Activated CD4-positive, alpha-beta T cell treated with anti-CD3 and anti-CD28 coated beads, Interleukin-2, amount 50 U/mL, for 4 hours (primary cell): ENCODE data around the gene NBL1.

Experiments used
- DNase-seq, 2 experiments: peaks; one replicate each; pipeline ENCODE4 v3.0.0-alpha.2; 2020

The NBL1 gene, protein sequence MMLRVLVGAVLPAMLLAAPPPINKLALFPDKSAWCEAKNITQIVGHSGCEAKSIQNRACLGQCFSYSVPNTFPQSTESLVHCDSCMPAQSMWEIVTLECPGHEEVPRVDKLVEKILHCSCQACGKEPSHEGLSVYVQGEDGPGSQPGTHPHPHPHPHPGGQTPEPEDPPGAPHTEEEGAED

DNA sequence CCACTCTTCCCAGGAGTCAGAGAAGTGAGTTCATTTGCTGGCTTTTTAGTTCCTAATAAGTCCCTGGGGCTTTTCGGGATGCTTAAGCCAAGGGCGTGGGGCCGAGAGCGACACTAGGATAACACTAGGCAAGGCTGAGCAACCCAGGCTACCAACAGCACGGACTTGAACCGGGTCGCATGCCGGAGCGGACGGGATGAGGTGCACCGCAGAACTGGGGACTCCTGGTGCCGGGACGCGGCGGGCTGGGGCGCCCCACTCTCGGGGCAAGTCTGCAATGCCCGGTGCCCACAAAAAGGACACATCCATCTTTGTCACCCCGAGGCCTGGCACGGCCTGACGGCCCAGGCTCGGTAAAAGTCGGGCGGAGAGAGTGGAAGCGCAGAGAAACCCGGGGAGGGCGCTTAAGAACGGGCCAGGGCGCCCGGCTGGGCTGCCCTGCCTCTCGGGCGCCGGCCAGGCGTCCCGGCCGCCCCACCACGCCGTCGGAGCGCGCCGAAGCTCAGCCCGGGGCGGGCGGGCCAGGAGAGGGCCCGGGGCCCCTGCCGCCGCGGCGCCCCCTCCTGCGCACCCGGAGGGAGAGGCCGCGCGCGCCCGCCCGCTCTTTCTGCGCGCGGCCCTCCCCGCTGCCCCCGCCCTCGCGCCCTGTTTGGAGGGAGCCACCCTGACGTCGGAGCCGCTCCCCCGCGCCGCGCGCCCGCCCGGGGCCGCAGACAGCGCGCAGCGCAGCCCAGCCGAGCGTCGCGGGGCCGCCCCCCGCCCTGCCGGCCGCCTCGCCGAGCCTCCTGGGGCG is at the start of gene NBL1:
NBL1 (plus strand) TSS at position 710 of the 793 bp plus-strand sequence. CDS start 10,720 bp downstream, outside the sequence.
- peak; percentile 69 to 76 for DNase-seq

DNA sequence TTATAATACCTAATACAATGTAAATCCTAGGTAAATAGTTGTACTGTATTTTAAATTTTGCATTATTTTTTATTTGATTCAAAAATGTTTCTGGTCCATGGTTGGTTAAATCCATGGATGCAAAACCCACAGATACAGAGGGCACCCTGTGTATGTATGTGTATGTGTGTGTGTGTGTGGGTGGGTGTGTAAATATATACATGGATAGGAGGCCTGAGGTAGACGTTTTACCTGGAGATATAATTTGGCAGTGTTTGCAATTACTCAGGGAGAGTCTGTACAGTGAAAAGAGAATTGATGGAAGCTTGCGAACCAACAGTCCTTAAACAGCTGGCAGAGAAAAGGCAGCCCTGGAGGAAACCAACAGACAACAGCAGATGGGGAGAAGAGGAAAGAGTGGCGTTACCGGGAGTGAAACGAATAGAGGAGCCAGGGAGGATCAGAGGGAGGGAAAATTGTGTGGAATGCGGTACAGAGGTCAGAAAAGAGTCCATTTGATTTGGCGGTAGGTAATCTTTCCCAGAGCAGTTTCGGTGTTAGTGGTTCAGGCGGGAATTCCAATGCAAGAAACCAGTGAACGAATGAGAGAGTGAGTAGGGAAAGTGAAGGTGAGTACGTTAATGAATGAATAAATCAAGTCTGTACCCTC is 47.9 kb upstream of the NBL1 start:
- no peak for DNase-seq

DNA sequence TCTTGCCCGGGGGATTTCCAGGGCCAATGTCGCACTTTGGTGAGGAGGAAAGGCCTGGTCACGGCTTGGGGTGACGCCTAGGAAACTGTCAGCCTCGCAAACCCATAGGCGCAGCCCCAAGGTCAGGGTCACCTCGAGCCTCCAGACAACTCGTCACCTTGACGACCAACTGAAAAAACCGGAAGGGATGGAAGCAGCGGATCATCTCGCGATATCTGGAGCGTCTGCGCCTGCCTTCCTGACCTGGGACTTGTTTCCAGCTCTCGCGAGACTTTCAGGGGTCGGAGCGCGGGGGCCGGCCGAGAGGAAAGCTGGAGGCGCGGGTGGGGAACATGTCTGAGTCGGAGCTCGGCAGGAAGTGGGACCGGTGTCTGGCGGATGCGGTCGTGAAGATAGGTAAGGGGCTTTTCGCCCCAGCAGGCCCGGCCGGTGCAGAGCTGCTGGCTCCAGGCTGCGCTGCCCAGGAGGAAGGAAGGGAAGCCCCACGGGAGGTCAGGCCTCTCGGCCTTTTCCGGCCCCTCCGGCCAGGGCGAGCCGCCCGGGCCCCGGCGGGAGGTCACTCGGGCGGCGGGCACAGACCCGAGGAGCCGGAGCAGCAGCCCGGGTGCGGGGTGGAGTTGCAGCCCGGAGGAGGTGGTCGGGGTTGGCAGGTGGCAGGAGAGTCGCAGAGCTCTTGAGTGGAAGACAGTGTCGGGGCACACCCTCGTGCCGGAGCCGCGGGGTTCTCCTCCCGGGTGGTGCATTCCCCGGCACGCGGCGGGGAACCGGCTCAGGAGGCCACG is 47.2 kb upstream of the NBL1 start:
- DNase-seq, result peak; percentile 95 to 96

DNA sequence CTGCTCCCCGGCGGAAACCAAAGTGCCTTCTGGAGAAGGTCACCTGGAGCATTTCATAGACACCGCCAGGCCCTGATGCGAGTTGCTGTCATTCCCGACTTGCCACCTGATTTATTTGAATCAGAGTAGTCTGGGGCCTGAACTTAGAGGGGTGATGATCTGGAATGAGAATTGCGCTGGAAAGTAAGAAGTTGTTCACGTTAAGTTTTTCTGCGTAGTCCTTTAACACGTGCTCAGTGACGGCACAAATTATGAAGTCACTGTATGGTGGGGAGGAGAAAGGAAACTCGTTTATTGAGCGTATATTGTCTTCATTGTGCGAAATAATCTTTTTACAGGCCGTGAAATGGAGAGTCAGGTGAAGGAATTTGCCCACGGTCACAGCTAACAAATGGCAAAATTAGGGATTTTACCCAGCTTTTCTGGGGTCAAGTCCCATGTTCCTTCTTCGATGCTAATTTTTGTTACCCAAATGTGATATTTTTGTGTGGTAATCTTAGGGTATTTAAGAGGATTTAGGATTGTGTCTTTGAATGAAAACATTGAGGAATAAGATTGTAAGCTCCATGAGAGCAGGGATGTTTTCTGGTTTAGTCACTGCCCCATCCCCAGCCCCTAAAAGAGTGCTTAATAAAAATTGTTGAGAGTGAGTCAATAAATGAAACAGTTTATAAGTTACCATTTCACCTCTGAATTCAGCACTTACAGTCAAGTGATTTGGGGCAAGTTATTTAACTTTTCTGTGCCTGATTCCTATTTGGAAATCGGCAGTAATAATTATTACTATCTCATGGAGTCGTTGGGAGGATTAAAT is 46.4 kb upstream of the NBL1 start:
- no peak for DNase-seq

- DNase-seq, result no peak
These were observed 44.3 kb upstream of the NBL1 start for GRCh38 chr1:19599810-19600209.

DNA sequence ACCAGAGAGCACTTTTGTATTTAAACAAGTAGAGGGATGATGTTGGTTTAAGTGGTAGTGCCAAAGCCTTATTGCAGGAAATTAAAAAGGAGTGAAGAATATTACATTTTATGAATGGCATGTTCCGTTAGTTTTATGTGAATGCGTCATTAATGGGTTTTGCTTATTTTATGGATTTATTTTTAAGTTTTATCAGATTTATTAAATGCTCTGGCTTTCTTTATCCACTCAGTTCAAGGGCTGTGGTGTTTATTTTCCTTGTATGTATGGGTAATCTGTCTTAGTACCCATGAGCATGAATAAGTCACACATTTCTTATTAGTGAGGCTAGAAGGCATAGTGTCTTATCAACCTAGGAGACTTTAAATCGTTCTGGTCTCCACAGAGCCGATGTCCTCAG is 41.6 kb upstream of the NBL1 start:
- DNase-seq, result no peak

- DNase-seq, result no peak
These were observed 38.1 kb upstream of the NBL1 start for GRCh38 chr1:19605967-19606366.

GRCh38 chr1:19606817-19607642 is 37.1 kb upstream of the NBL1 start:
- peak; percentile 34 to 38 for DNase-seq

DNA sequence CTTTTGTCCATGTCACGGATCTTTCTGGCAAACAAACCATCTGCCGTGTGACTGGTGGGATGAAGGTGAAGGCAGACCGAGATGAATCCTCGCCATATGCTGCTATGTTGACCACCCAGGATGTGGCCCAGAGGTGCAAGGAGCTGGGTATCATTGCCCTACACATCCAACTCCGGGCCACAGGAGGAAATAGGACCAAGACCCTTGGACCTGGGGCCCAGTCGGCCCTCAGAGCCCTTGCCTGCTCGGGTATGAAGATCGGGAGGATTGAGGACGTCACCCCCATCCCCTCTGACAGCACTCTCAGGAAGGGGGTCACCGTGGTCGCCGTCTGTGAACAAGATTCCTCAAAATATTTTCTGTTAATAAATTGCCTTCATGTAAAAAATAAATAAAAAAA is 35.9 kb upstream of the NBL1 start:
- no peak for DNase-seq

DNA sequence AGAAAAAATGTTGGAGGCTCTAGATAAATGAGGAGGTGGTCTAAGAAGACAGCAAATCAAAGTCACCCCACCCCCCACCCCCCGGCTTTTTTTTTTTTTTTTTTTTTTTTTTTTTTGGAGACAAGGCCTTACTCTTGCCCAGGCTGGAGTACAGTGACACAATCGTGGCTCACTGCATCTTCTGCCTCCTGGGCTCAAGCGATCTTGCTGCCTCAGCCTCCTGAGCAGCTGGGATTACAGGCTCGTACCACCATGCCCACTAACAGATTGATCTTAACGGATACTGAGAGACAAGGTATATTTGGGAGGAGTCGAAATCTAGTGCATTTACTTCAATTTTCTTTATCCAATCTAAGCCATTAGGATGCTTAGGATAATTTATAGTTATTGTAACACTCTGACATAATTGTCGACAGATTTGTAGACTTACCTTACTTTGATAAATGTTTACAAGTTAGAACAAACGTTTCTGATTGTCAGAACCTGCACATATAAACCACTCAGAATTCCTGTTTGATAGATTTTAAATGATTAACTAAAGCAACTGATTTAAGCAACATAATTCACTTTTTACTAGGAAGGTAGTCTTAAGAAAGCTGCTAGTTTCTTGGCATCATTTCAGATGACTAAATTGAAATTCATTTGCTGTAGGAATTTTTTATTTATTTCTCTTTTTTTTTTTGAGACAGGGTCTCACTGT is 33.7 kb upstream of the NBL1 start:
- no peak for DNase-seq

DNA sequence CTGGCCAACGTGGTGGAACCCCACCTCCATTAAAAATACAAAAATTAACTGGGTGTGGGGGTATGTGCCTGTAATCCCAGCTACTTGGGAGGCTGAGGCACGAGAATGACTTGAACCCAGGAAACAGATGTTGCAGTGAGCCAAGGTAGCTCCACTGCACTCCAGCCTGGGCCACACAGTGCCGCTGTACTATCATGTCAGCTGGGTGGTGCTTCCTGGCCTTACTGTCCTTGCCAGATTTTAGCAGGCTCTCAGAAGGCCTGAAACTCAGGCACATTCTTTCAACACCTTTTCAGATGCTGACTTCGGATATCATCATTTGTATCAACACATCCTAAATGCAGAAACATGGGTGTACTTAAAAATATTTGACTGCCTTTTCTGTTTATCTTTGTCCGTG is 31.6 kb upstream of the NBL1 start:
- no peak for DNase-seq

- DNase-seq, result no peak
These were observed 30.9 kb upstream of the NBL1 start for GRCh38 chr1:19613171-19613703.

DNA sequence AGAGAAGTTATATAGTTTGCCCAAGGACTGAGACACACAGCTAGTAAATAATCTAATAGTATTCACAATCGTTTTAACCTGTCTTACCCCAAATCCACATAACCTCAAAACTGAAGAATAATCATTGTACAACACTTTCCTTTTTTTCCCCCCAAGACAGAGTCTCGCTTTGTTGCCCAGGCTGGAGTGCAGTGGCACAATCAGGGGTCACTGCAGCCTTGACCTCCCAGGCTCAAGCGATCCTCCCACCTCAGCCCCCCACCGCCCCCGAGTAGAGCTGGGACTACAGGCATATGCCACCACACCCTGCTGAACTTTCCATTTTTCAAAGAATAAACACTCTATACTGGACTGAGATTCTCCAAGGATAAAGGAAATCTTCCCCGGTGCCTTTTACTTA is 28.7 kb upstream of the NBL1 start:
- no peak for DNase-seq

DNA sequence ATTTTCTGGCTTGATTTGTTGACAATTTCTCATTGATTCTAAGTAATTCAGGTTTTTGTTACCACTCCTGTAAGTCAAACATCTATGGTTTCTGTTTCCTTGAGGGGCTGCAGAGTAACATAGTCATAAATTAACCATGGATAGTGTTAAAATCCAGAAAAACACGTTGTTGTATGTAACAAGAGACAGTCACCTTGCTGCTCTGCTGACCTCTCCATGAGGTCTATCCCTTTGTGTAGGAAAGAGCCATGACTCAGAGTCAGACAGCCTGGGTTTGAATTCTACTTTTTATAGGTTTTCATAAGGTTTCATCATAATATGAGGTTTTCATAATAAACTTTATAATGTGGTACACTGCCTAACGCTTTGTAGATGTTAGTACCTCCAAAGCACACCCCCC is 27.6 kb upstream of the NBL1 start:
- no peak for DNase-seq

GRCh38 chr1:19617376-19617775 is 26.7 kb upstream of the NBL1 start:
- DNase-seq, result no peak

GRCh38 chr1:19618428-19618827 is 25.7 kb upstream of the NBL1 start:
- no peak for DNase-seq

GRCh38 chr1:19619697-19620384 is 24.3 kb upstream of the NBL1 start:
- DNase-seq, result no peak

DNA sequence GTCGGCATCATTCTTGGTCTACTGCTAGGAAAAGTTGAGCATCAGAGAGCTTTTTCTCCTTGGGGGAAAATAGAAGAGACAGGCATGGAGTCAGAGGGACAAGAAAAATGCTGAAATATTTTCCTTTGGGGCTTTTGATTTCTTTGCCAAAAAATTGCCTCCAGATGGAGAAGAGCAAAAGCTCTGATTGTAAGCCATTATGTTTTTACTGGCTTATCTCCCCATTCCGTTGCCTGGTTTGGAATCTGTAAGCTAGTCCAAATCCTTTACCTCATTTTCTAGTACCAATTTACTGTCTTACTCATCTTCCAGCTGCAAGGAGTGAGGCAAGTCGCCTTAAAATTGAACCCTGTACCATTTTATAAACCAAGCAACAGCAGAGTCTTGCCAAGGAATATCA is 23.3 kb upstream of the NBL1 start:
- no peak for DNase-seq

DNA sequence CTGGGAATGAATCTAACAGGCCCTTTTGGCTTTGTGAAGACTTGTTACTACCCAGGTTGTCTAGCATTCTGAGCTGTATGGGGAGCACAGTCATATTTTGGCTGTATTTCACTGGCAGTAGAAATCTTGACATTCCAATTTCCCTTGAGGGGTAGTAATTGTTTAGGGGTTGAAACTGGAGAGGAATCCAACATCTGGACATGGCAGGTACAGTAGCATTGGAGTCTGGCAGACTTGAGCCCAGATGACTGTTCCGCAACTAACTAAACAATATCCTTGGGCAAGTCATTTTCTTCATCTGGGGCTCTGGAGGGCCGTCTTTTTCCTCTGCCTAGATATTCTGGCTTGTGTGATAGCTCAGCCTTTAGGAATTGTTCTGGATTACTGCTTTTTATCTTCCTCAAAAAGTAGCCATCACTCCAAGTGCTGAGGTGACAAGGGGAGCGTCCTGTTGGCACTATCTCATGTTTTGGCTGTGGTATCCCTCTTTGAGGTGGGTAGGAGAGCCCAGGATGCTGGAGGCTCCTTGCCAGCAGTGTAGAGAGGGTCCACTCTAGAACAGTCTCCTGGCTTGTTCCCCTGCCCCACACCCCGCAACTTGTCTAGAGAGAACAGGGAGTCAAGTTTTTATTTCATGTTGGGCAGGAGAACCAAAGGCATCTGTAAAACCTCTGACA is 22.7 kb upstream of the NBL1 start:
- DNase-seq, result no peak
